K562 (cell line): ENCODE data around the gene SZT2. TPM values are rescaled to one million over a fixed set of nuclear protein-coding genes. Genes with fewer than 3 reads are reported as not detected.
A peak's percentile ranks its signal among the peaks of the same experiment; 100 is the strongest.

Experiments
- ATF1 ChIP-seq, 2 experiments: fragments of 450-650 bp in 1 of 2; IDR thresholded peaks; 2 replicates each; pipeline ENCODE4 v1.6.1; 2016; ENCODE audit warnings: missing compliant biosample characterization in 1 of 2, missing genetic modification characterization in 1 of 2
- BRCA1 ChIP-seq, 2 experiments: fragments of 450-650 bp in 1 of 2; sonication (generic) in 1 of 2; formaldehyde crosslinking in 1 of 2; IDR thresholded peaks; 2 replicates each; pipeline versions ENCODE4 v1.5.0 to v1.6.1; 2017 to 2020; ENCODE audit warnings: mild to moderate bottlenecking in 1 of 2, missing genetic modification reagents in 1 of 2
- FIP1L1 ChIP-seq: fragments of 200-400 bp; formaldehyde crosslinking; IDR thresholded peaks from 2 replicates; pipeline ENCODE4 v1.6.1; 2018; ENCODE audit warnings: mild to moderate bottlenecking, low read depth, low read length; ENCODE audit not compliant: poor library complexity, severe bottlenecking
- GABPB2 ChIP-seq: fragments of 250-450 bp; sonication (Bioruptor Pico); conservative IDR thresholded peaks from 2 replicates; pipeline ENCODE4 v1.5.1; 2021; ENCODE audit warnings: mild to moderate bottlenecking
- IRF2 ChIP-seq: sonication (generic); formaldehyde crosslinking; IDR thresholded peaks from 2 replicates; pipeline ENCODE4 v1.8.1; 2022; ENCODE audit warnings: mild to moderate bottlenecking, missing genetic modification reagents
- KLF13 ChIP-seq: fragments of 450-650 bp; IDR thresholded peaks from 2 replicates; pipeline ENCODE4 v1.6.1; 2016; ENCODE audit warnings: missing genetic modification characterization, low read depth, mild to moderate bottlenecking, missing compliant biosample characterization, moderate library complexity, borderline replicate concordance
- MYC ChIP-seq, 2 experiments: fragments of 250-450 bp in 1 of 2; sonication (Bioruptor Pico) in 1 of 2; IDR thresholded peaks; 2 replicates each; pipeline versions ENCODE4 v1.5.1 to v1.6.1; 2012 to 2021; ENCODE audit warnings: low read depth in 2 of 2, borderline replicate concordance in 1 of 2, improper control_type of control experiment in 1 of 2, low read length in 1 of 2, mild to moderate bottlenecking in 1 of 2, moderate library complexity in 1 of 2
- NFRKB ChIP-seq: fragments of 450-650 bp; IDR thresholded peaks from 2 replicates; pipeline ENCODE4 v1.6.1; 2016; ENCODE audit warnings: low read depth
- NONO ChIP-seq, 2 experiments: fragments of 200-400 bp in 1 of 2; fragments of 450-650 bp in 1 of 2; formaldehyde crosslinking in 1 of 2; IDR thresholded peaks; 2 replicates each; pipeline ENCODE4 v1.6.1; 2017; ENCODE audit warnings: low read depth in 2 of 2, mild to moderate bottlenecking in 2 of 2, moderate library complexity in 2 of 2, low read length in 1 of 2
- NR2F6 ChIP-seq: fragments of 450-650 bp; formaldehyde crosslinking; IDR thresholded peaks from 2 replicates; pipeline ENCODE4 v1.4.0; 2020; ENCODE audit warnings: mild to moderate bottlenecking
- PHB ChIP-seq: fragments of 250-450 bp; sonication (Bioruptor Pico); IDR thresholded peaks from 2 replicates; pipeline ENCODE4 v1.5.0; 2021
- RBM22 ChIP-seq: fragments of 200-400 bp; formaldehyde crosslinking; IDR thresholded peaks from 2 replicates; pipeline ENCODE4 v1.6.1; 2018; ENCODE audit warnings: low read length, low read depth; ENCODE audit not compliant: poor library complexity, severe bottlenecking
- RFX1 ChIP-seq: fragments of 450-650 bp; IDR thresholded peaks from 2 replicates; pipeline ENCODE4 v1.6.1; 2016; ENCODE audit warnings: mild to moderate bottlenecking, moderate library complexity
- SIN3A ChIP-seq, 2 experiments: fragments of 150-350 bp in 1 of 2; IDR thresholded peaks; 2 replicates each; pipeline ENCODE4 v1.6.1; 2011 to 2016; ENCODE audit warnings: borderline replicate concordance in 2 of 2, low read depth in 2 of 2, low read length in 2 of 2, mild to moderate bottlenecking in 2 of 2, moderate library complexity in 2 of 2; ENCODE audit not compliant: control insufficient read depth in 1 of 2
- TRIM24 ChIP-seq, 2 experiments: fragments of 450-650 bp; IDR thresholded peaks; 2 replicates each; pipeline ENCODE4 v1.6.1; 2016
- ZEB2 ChIP-seq: fragments of 450-650 bp; IDR thresholded peaks from 2 replicates; pipeline ENCODE4 v1.6.1; 2016
- ZKSCAN8 ChIP-seq: fragments of 200-800 bp; sonication (Bioruptor generic); IDR thresholded peaks from 2 replicates; pipeline ENCODE4 v1.6.1; 2016; ENCODE audit warnings: missing genetic modification characterization, missing compliant biosample characterization
- polyA plus RNA-seq, 8 experiments: library from polyadenylated mRNA; depleted of rRNA in 4 of 8; stranded (reverse) in 5 of 8; unstranded in 3 of 8; fragments of >200 nt; fragmentation: Nextera tagmentation in 2 of 8; fragmentation: Illumina TruSeq in 1 of 8; extraction: Ambion mirVana in 2 of 8; extraction: Trizol in 1 of 8; gene quantifications; 2 replicates each; pipeline versions ENCODE4 v1.2.1 to v1.2.3, GENCODE V29; 2011 to 2014; ENCODE audit warnings: inconsistent platforms in 1 of 8, missing spikeins in 1 of 8
- total RNA-seq, 7 experiments: library from RNA; depleted of rRNA in 6 of 7; stranded (reverse); fragments of >200 nt in 6 of 7; fragmentation: Illumina TruSeq in 2 of 7; extraction: Trizol in 2 of 7; gene quantifications; 2 replicates each; pipeline versions ENCODE4 v1.2.1 to v1.2.3, GENCODE V29; 2011 to 2021; ENCODE audit warnings: low replicate concordance in 1 of 7
- TF ChIP-seq, protein P1 (sequence below): fragments of 450-650 bp; conservative IDR thresholded peaks from 2 replicates; pipeline ENCODE4 v1.6.1; 2016; ENCODE audit warnings: missing genetic modification characterization, low read depth, mild to moderate bottlenecking, control low read depth, missing compliant biosample characterization

Gene SZT2
- total and polyA plus RNA-seq, 9 of the 15 experiments (the other 6 are each of a cell fraction or from before 2014, with no cell fraction given), result 0.88 to 31.0 (median 12.8) TPM

DNA sequence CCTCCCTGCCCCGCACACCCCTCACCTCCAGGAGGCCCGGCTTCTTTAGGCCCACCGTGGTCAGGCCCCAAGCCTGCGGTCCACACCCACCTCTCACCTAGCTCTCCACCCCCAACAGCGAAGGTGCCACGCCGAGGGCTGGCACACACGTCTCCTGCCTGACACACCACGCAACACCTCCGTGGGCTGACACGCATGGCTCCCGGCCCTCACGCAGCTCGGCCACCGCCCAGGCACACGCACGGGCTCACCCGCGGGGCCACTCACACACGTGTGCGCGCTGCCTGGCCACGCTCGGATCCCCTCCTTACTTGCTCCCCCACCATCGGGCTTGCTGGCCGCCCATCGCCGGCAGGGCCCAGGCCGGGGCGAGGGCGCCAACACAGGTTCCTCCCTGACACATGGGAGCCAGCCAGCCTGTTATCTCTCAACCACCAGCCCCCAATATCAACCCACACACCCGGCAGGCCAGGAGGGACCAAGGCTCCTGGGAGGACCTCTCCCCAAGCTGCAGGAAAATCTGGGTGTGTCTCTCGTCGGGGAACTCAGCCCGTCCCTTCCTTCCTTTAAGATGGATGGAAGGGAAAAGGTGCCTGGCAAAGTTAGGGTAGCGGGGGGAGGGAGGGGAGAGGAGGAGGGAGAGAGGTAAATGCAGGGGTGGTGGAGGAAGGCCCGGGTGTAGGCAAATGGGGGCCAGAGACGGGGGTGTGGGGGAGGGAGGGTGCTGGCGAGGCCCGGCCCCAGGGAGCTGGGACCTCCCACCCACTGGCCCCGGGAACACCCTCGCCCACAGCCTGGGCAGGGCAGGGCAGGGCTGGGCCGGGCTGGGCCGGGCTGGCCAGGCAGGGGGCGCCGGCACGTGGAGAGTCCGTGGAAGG lies 22.4 kb upstream of the SZT2 start (continued):
- peak in 1 of 2 experiments; percentile 85; a peak in 2 of 4 replicates for TF ChIP-seq SIN3A (IDR thresholded peaks at IDR 0.05; ENCODE audit: borderline replicate concordance in 2 of 2, control insufficient read depth in 1 of 2, low read depth in 2 of 2, low read length in 2 of 2)
- peak; percentile 59; the same call in 1 of the 2 replicates for TF ChIP-seq MYC (IDR thresholded peaks at IDR 0.05; ENCODE audit: low read depth, low read length)
- peak; percentile 49; the same call in 1 of the 2 replicates for TF ChIP-seq MYC (CRISPR knock-in tag; IDR thresholded peaks at IDR 0.05; ENCODE audit: borderline replicate concordance, low read depth)
- TF ChIP-seq PHB (CRISPR knock-in tag), result no peak
- TF ChIP-seq KLF13, result 0 out of 2 replicates have a peak, but pooled peaks have one; percentile 43
- TF ChIP-seq FIP1L1, result peak; percentile 52
- TF ChIP-seq ATF1 (CRISPR knock-in tag; IDR thresholded peaks at IDR 0.05), result no peak
- peak; percentile 21; the same call in 1 of the 2 replicates for TF ChIP-seq ATF1 (tag; IDR thresholded peaks at IDR 0.05)
- peak; percentile 61; the same call in 1 of the 2 replicates for TF ChIP-seq NFRKB
- TF ChIP-seq IRF2 (CRISPR knock-in tag), result no peak
- peak; percentile 73 for TF ChIP-seq RBM22
- peak; percentile 49; the same call in 1 of the 2 replicates for TF ChIP-seq GABPB2 (CRISPR knock-in tag)
- no peak for TF ChIP-seq ZKSCAN8
- no peak for TF ChIP-seq NR2F6
- TF ChIP-seq, protein P1, sequence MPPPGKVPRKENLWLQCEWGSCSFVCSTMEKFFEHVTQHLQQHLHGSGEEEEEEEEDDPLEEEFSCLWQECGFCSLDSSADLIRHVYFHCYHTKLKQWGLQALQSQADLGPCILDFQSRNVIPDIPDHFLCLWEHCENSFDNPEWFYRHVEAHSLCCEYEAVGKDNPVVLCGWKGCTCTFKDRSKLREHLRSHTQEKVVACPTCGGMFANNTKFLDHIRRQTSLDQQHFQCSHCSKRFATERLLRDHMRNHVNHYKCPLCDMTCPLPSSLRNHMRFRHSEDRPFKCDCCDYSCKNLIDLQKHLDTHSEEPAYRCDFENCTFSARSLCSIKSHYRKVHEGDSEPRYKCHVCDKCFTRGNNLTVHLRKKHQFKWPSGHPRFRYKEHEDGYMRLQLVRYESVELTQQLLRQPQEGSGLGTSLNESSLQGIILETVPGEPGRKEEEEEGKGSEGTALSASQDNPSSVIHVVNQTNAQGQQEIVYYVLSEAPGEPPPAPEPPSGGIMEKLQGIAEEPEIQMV, result no peak
- TF ChIP-seq BRCA1 (IDR thresholded peaks at IDR 0.05), result no peak
- TF ChIP-seq BRCA1 (CRISPR knock-in tag; IDR thresholded peaks at IDR 0.05), result no peak
- TF ChIP-seq RFX1, result no peak
- TF ChIP-seq NONO (IDR thresholded peaks at IDR 0.05; ENCODE audit: low read depth in 2 of 2, low read length in 1 of 2), result 0 out of 4 replicates have a peak, but pooled peaks of 1 of the 2 experiments have one; percentile 4
- TF ChIP-seq ZEB2, result no peak
- TF ChIP-seq TRIM24 (IDR thresholded peaks at IDR 0.05), result peak; percentile 19 to 61; a peak in 1 of 4 replicates
